HG03064 (cell line): ENCODE measurements around the gene MSI2.

ENCODE experiments used
- ATAC-seq: cut with Tn5 transposase; IDR thresholded peaks from one replicate; pipeline ENCODE4 v1.9.1; 2021; ENCODE audit warnings: low read depth; ENCODE audit not compliant: unreplicated experiment

The MSI2 gene

GRCh38 chr17:57425903-57426880 is 169.9 kb downstream of the MSI2 start:
- ATAC-seq: no peak

GRCh38 chr17:57429966-57430365 is 173.6 kb downstream of the MSI2 start:
- no peak for ATAC-seq

GRCh38 chr17:57431415-57431814 is 175.1 kb downstream of the MSI2 start:
- ATAC-seq: no peak

GRCh38 chr17:57432507-57433277 is 176.4 kb downstream of the MSI2 start:
- no peak for ATAC-seq

- ATAC-seq: no peak
These were observed 177.1 kb downstream of the MSI2 start for GRCh38 chr17:57433452-57433851.

GRCh38 chr17:57434361-57434760 is 178.0 kb downstream of the MSI2 start:
- no peak for ATAC-seq

GRCh38 chr17:57436565-57436964 is 180.2 kb downstream of the MSI2 start:
- no peak for ATAC-seq

GRCh38 chr17:57438066-57438731 is 181.9 kb downstream of the MSI2 start:
- ATAC-seq: no peak

- no peak for ATAC-seq
These were observed 183.3 kb downstream of the MSI2 start for GRCh38 chr17:57439651-57440050.

- ATAC-seq: peak; percentile 44
These were observed 184.4 kb downstream of the MSI2 start for GRCh38 chr17:57440522-57441269.

- ATAC-seq: peak; percentile 46
These were observed 184.9 kb downstream of the MSI2 start for GRCh38 chr17:57441270-57441600.

GRCh38 chr17:57442401-57442823 is 186.1 kb downstream of the MSI2 start:
- no peak for ATAC-seq

GRCh38 chr17:57442914-57443571 is 186.7 kb downstream of the MSI2 start:
- ATAC-seq: no peak

GRCh38 chr17:57443781-57444180 is 187.5 kb downstream of the MSI2 start:
- no peak for ATAC-seq

- no peak for ATAC-seq
These were observed 188.5 kb downstream of the MSI2 start for GRCh38 chr17:57444682-57445450.

- no peak for ATAC-seq
These were observed 189.6 kb downstream of the MSI2 start for GRCh38 chr17:57445772-57446472.

- ATAC-seq: no peak
These were observed 191.2 kb downstream of the MSI2 start for GRCh38 chr17:57447357-57447989.
